Suppressor macrophage treated with lipopolysaccharide for 1 hour (primary cell): Measurements from ENCODE around the gene VWF.

Source experiments
- DNase-seq, 3 donors: peaks; one replicate each; pipeline ENCODE4 v3.0.0-alpha.2; 2020 to 2022

VWF gene

DNA sequence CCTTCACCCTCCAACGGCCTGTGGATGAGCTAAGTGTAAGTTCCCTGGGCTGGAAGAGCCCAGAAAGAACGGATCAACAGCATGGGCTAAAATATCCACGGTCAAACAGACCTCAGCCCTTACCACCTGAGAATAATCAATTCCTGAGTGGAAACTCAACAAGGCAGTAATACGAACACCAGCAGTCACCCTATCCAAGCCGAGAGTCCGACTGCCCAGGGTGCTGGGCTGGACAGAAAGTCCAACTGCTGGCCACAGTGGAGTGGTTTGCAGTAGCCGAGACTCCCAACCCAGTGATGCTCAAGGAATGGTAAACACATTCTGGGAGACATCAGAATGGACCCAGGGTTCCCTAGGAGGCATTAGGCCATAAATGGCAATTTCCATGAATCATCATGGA lies 216.2 kb downstream of the VWF start:
- no peak for DNase-seq

DNA sequence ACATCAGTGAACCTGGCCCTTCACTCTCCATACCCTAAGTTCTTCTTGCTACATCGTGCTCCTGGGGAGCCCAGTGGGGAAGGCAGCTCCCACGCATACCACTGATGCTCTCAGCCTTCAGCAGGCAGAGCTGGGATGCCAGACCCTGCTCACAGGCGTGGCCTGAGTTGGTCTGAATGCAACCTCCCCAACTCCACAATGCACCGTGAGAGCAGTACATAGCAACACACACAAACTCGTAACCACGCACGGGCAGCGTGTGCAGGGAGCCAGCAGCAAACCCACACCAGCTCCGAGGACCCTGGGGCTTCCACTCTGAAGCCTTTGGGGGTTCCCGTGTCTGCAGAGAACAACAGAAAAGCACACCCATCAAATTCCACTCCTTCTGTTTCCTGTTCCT lies 216.7 kb downstream of the VWF start:
- no peak for DNase-seq

DNA sequence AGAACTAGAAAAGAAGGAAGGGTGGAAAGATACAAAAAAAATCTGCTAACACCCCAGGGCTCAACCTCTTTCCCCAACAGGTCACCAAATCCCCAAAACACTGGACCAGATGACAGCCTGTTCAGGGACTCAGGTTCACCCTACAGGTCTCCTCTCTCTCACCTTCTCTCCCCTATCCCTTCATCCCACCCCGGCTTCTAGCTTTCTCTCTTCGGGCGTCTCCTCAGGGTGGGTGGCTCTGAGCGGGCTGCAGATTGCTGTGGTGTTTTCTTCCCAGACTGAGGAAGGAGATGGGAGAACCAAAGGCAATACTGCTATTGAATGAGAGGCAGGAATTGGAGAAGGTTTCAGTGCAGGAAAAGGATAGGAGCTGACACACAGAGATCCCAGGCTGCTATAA lies 218.7 kb downstream of the VWF start:
- DNase-seq, result no peak

DNA sequence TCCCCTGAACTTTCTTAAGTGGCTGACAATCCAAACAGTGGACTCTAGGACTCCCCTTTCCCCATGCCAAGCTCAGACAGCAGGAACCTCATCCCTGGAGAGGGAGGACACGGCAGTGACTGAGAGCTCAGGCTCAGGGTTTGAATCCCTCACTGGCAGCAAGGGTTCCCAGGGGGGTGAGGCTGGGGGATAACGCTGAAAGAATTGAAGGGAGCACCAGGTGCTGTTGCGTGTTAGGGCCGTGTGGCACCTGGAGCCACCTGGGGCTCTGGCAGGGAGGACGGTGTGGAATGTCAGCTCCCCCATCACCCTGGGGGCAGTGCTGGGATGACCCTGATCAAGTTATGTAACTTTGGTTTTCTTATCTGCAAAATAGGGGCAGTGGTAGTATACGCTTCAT lies 219.5 kb downstream of the VWF start:
- DNase-seq, result no peak

DNA sequence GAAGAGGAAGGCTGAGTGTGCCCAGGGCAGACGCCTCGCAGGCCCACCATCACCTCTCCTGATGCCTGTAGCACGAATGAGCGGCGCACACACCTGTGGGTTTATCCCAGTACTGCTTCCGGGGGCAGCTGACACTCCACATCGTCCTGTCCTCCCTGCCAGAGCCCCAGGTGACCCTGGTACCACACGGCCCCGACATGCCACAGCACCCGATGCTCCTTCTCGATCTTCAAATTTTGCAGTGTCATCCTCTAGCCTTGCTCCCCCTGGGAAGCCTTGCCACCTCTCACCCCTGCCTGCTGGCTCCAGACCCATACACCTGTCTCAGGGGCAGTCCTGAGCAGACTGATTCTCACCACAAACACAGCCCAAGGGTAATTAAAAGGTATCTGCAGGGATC lies 220.0 kb downstream of the VWF start:
- DNase-seq, result no peak

GRCh38 chr12:5902736-5903135 lies 221.7 kb downstream of the VWF start:
- DNase-seq, result no peak

GRCh38 chr12:5901416-5901815 lies 223.1 kb downstream of the VWF start:
- no peak for DNase-seq

GRCh38 chr12:5900533-5901205 lies 223.8 kb downstream of the VWF start:
- DNase-seq, result no peak

- no peak for DNase-seq
Observed at GRCh38 chr12:5900076-5900475, 224.4 kb downstream of the VWF start.

GRCh38 chr12:5899675-5900074 lies 224.8 kb downstream of the VWF start:
- DNase-seq, result no peak

GRCh38 chr12:5898874-5899273 lies 225.6 kb downstream of the VWF start:
- no peak for DNase-seq
